Esophagus squamous epithelium (tissue), 5 donors: ENCODE measurements around the gene MMP7. TPM values are rescaled to one million over a fixed set of nuclear protein-coding genes. Genes with fewer than 3 reads are reported as not detected.

Source experiments
- DNase-seq: peaks from one replicate; lab custom pipeline; 2025; lab: John Stamatoyannopoulos, UW
- H3K27ac ChIP-seq, 4 donors: fragments of 200-600 bp; sonication (generic); one replicate each; pipeline ENCODE4 v1.5.1; 2016 to 2019; ENCODE audit warnings: mild to moderate bottlenecking in 1 of 4
- H3K27me3 ChIP-seq, 4 donors: fragments of 200-600 bp; sonication (generic); 1 replicate in 3 of 4; 2 replicates in 1 of 4; pipeline versions ENCODE4 v1.5.1 to v1.6.0; 2017 to 2021; ENCODE audit warnings: antibody characterized with exemption in 1 of 4
- H3K36me3 ChIP-seq, 3 donors: fragments of 200-600 bp; sonication (generic); one replicate each; pipeline ENCODE4 v1.5.1; 2016 to 2019
- H3K4me1 ChIP-seq, 3 donors: fragments of 200-600 bp; sonication (generic); one replicate each; pipeline ENCODE4 v1.5.1; 2017 to 2019
- H3K4me3 ChIP-seq, 4 donors: fragments of 200-600 bp; sonication (generic); 1 replicate in 3 of 4; 2 replicates in 1 of 4; pipeline ENCODE4 v1.5.1; 2016 to 2019; ENCODE audit warnings: mild to moderate bottlenecking in 2 of 4, moderate library complexity in 1 of 4
- H3K9me3 ChIP-seq, 3 donors: fragments of 200-600 bp; sonication (generic); one replicate each; pipeline ENCODE4 v1.5.1; 2016 to 2019
- POLR2A ChIP-seq, 4 donors: fragments of 450-650 bp; IDR thresholded peaks; one replicate each; pipeline ENCODE4 v1.6.1; 2017; ENCODE audit warnings: antibody characterized with exemption in 4 of 4, mild to moderate bottlenecking in 4 of 4, moderate library complexity in 3 of 4
- WGBS, 2 donors: methylation state at CpG; one replicate each; pipeline ENCODE4 v1.1.5; 2018; 5-methylcytosine and 5-hydroxymethylcytosine counted together
- intact Hi-C: fragments of 100-400 bp; cut with DNase I; formaldehyde crosslinking; loops from one replicate; pipeline ENCODE4 v1.15.0; 2022
- total RNA-seq, 4 donors: library from RNA; depleted of rRNA; stranded (reverse); fragments of >200 nt; gene quantifications; one replicate each; pipeline ENCODE4 v1.1.0, GENCODE V29; 2016
- TF ChIP-seq, protein P1 (sequence below), 6 experiments: fragments of 450-650 bp in 4 of 6; fragments of 200-600 bp in 2 of 6; sonication (generic) in 2 of 6; IDR thresholded peaks; one replicate each; pipeline ENCODE4 v1.5.1; 2016 to 2019; ENCODE audit warnings: antibody characterized with exemption in 6 of 6, mild to moderate bottlenecking in 4 of 6, moderate library complexity in 4 of 6
- donor health status: DM: yes; HTN: yes; CAD: no.

The MMP7 gene
- total RNA-seq, 4 donors from 2014 or later = 35.8 TPM; not detected in 3

DNA sequence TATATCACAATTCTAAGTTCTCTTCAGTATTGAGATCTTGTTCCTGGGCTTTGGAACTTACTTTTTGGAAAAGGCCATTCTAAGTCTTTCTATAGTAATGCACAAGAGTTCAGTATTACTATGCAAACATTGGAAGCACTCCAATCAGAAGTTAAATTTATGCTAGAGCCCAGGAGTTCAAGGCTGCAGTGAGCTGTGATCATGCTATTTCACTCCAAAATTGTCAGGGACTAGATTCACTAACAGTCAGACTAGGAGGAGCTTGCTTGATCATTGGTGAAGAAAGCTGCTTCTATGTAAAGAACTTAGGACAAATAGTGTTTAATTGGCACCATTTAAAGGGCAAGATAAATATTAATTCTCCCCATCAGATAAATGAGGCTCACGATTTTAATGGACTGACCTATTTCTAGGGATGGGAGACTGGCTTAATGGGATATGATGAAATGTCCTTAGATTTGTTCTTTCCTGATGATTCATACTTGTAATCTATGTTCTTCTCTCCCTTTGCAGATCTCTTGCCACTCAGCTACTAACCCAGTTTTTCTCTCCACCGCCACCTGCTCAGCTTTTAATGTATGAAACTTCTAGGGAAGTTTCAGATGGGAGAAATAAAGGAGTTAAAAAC, 45.3 kb downstream of the MMP7 start:
- no peaks in the 10 kb centered on the region for H3K36me3 ChIP-seq
- WGBS, 2 donors = 56 to 76% methylated on average over 2 of the region's 2 CpGs
- H3K4me3 ChIP-seq = no peak overlapping the region
- H3K27me3 ChIP-seq = no peaks in the 10 kb centered on the region
- peaks cover 0 to 5% (median 0%) of the 10 kb centered on the region in 3 donors for H3K4me1 ChIP-seq
- intact Hi-C loops = no loop called here
- H3K9me3 ChIP-seq = no peaks in the 10 kb centered on the region
- no peak overlapping the region for H3K27ac ChIP-seq
- TF ChIP-seq, protein P1, sequence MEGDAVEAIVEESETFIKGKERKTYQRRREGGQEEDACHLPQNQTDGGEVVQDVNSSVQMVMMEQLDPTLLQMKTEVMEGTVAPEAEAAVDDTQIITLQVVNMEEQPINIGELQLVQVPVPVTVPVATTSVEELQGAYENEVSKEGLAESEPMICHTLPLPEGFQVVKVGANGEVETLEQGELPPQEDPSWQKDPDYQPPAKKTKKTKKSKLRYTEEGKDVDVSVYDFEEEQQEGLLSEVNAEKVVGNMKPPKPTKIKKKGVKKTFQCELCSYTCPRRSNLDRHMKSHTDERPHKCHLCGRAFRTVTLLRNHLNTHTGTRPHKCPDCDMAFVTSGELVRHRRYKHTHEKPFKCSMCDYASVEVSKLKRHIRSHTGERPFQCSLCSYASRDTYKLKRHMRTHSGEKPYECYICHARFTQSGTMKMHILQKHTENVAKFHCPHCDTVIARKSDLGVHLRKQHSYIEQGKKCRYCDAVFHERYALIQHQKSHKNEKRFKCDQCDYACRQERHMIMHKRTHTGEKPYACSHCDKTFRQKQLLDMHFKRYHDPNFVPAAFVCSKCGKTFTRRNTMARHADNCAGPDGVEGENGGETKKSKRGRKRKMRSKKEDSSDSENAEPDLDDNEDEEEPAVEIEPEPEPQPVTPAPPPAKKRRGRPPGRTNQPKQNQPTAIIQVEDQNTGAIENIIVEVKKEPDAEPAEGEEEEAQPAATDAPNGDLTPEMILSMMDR (IDR thresholded peaks at IDR 0.05) = no peak
- TF ChIP-seq POLR2A (IDR thresholded peaks at IDR 0.05) = no peak
- DNase-seq = no peak

DNA sequence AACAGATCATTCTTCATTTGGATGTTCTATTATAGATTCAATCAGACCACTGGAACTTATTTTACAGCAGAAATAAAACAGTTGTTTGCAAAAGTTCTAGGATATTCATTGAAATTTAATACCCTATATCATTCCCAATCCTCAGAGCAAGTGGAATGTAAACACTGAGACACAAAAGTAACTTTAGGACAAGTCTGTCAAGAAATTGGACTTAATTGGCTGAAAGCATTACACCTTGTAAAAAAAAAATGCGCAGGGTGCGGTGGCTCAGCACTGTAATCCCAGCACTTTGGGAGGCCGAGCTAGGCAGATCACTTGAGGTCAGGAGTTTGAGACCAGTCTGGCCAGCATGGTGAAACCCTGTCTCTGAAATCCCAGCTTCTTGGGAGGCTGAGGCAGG, 48.1 kb downstream of the MMP7 start:
- Histone ChIP-seq H3K36me3 (no peaks in the 10 kb centered on the region), H3K4me3 (no peak overlapping the region), H3K4me1 (peaks cover 0 to 19% (median 0%) of the 10 kb centered on the region in 3 donors), H3K9me3 (no peaks in the 10 kb centered on the region), H3K27ac (no peak overlapping the region), H3K27me3 (no peaks in the 10 kb centered on the region)
- DNase-seq = no peak
- 66 to 85% methylated on average over 2 of the region's 3 CpGs for WGBS, 2 donors
- TF ChIP-seq, protein P1 (IDR thresholded peaks at IDR 0.05) = no peak
- no peak for TF ChIP-seq POLR2A (IDR thresholded peaks at IDR 0.05)
- intact Hi-C loops = no loop called here

- Histone ChIP-seq H3K4me1 (peaks cover 0 to 35% (median 5%) of the 10 kb centered on the region in 3 donors), H3K4me3 (no peak overlapping the region), H3K27ac (no peak overlapping the region), H3K9me3 (no peaks in the 10 kb centered on the region), H3K27me3 (no peaks in the 10 kb centered on the region), H3K36me3 (no peaks in the 10 kb centered on the region)
- 96 to 97% methylated on average over 2 of the region's 2 CpGs for WGBS, 2 donors
- no peak for TF ChIP-seq POLR2A (IDR thresholded peaks at IDR 0.05)
- TF ChIP-seq, protein P1 (IDR thresholded peaks at IDR 0.05) = no peak
- intact Hi-C loops = no loop called here
- no peak for DNase-seq
These were observed 50.8 kb downstream of the MMP7 start for GRCh38 chr11:102479733-102480132.

DNA sequence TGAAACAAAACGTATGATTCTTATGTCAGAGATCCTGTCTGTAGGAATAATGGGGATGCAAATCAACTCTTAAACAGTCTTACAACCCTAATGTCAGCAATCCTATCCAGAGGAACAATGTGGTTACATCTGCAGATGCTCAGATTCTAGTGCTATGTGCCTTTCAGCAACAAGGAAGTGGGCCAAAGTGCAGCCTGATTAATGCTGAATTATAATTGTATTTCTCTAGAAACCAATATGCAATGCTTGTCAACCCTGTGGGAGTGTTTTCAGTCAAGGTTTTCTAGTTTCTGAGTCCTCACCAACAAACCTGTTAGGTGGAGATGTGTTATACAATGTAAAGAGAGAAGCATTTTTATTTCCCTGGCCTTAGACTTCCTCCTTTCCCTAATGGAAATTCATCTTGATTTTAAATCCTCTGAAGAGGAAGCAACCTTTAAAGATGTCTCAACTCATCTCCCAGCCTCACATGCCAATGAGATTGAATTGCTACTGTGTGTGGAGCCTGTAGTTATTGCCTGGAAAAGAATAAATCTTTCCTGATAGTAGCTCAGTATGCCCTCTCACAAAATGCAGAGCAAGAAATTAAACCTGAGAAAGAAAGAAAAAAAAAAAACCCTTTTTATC, 51.8 kb downstream of the MMP7 start:
- no peak overlapping the region for H3K27ac ChIP-seq

GRCh38 chr11:102476812-102477211, 53.7 kb downstream of the MMP7 start:
- TF ChIP-seq, protein P1 (IDR thresholded peaks at IDR 0.05) = no peak
- no peak for TF ChIP-seq POLR2A (IDR thresholded peaks at IDR 0.05)
- WGBS, 2 donors = 0 to 14% methylated on average over 1 of the region's 1 CpG
- Histone ChIP-seq H3K4me3 (no peak overlapping the region), H3K9me3 (no peaks in the 10 kb centered on the region), H3K27me3 (no peaks in the 10 kb centered on the region), H3K4me1 (peaks cover 0 to 35% (median 5%) of the 10 kb centered on the region in 3 donors), H3K36me3 (no peaks in the 10 kb centered on the region), H3K27ac (peak overlapping the region; percentile 32 to 56 (median 46))
- intact Hi-C loops = no loop called here
- no peak for DNase-seq

More for the DNA sequence above, 51.8 kb downstream of the MMP7 start:
- H3K27me3 ChIP-seq = no peaks in the 10 kb centered on the region
- DNase-seq = no peak
- no peaks in the 10 kb centered on the region for H3K9me3 ChIP-seq
- H3K4me3 ChIP-seq = no peak overlapping the region
- TF ChIP-seq, protein P1 (IDR thresholded peaks at IDR 0.05) = no peak
- TF ChIP-seq POLR2A (IDR thresholded peaks at IDR 0.05) = no peak
- 57 to 82% methylated on average over 1 of the region's 1 CpG for WGBS, 2 donors
- intact Hi-C loops = no loop called here
- peaks cover 0 to 35% (median 5%) of the 10 kb centered on the region in 3 donors for H3K4me1 ChIP-seq
- no peaks in the 10 kb centered on the region for H3K36me3 ChIP-seq
